Activated naive CD4-positive, alpha-beta T cell treated with anti-CD3 and anti-CD28 coated beads, Interleukin-2, amount 50 U/mL, for 16 hours (primary cell): ENCODE results near the gene USP46.

Source experiments
- DNase-seq: peaks from one replicate; pipeline ENCODE4 v3.0.0-alpha.2; 2020

USP46 gene

DNA sequence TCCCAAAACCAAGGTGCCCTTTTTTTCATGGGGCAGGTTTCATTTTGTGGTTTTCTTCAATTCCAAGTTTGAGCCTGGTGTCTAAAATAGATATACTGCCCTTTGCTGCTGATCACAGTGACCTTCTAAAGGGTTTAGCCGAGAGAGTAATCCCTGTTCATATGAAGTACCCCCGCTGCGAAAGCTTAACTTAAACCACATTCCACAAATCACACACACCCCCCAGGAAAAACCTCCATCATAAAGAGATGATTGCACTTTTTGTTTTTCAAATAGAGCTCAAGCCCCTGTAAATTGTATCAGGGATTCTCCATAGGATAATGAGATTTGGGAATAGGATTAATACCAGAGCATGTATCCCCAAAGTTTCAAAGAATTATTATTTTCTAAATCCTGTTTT, 90.8 kb downstream of the USP46 start:
- no peak for DNase-seq

DNA sequence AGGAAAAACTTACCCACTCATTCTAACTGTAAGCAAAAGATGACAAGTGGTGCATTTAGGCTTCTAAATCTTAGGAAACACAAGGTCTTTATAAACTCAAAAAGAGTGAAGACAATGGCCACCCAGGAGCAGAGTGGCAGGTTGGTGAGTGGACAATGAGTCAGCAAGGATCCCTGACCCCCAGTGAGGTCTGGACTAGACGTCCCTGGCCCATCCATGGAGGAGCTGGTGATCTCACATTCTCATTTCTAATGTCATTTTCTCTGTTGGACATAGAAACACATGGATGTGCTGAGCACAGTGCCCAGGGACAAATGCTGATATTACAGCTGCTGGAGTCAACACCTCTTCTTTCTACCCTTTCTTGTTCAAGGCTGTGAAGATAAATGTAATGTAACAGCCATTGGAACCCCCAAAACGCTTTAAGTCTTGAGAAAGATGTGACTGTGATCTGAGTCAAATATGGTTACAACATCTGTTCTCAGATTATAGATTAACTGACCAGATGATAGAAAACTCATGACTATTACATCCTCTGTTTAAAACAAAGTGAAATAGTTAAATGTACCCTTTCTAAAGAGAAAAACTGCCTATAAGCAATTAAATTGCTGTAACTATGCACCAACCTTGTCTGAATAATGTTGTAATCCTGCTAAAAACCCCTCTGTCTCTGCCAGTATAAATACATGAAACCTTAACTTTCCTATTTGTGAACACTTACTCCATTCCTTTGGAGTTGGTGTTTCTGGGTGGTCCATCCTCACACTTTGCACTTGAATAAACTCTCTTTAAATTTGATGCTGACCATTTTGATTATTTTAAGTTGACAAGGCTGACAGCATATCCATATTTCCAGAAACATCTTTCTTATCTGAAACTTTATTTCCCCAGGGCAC, 92.7 kb downstream of the USP46 start:
- no peak for DNase-seq

- no peak for DNase-seq
These were observed 98.2 kb downstream of the USP46 start for GRCh38 chr4:52560844-52561280.

DNA sequence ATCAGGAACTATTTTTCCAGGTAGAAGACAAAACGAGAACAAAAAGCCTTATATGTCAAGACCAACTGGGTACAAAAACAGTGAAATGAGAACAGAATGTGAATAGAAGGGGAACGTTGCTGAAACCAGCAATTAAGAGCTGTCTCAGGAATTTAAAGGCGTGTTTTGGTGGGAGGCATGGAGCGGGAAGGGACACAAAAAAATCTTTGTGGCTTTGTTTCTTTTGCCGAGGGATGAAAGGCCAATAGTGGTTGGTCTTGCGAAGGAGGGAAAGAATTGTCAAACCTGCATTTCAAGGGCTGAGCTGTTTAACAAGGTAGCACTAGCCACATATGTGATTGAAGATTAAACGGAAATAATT, 103.8 kb downstream of the USP46 start:
- DNase-seq = no peak

DNA sequence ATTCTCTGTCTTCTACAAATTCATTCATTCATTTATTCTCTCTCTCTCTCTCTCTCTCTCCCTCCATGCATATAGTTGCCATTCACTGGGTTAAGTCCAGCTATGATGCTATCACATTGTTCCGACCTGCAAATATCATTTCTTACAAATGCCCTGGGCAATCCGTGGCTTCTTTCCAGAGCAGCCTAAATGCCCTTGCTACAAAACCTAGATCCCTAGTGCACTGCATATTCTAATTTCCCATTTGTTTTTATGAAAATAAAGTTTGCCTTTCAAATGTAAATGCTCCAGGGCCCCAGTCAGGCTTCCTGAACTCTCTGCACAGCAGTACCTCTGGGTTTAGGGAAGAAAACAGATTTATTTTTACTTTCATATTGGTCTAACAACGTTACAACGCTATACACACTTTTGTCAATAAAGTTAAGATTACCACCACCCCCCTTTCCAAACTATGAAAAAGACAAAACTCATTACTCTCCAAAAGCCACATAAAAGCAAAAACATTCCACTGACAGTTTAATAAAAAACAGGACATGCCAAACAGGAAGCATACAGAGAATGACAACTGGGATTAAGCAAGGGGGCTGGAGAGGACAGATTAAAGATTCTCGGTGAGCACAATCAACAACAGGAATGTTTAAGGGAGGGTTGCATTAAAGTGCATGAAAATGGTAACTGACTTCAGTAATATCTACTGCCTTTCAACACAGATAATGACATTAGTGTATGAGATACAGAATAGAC, 104.3 kb downstream of the USP46 start:
- no peak for DNase-seq

DNA sequence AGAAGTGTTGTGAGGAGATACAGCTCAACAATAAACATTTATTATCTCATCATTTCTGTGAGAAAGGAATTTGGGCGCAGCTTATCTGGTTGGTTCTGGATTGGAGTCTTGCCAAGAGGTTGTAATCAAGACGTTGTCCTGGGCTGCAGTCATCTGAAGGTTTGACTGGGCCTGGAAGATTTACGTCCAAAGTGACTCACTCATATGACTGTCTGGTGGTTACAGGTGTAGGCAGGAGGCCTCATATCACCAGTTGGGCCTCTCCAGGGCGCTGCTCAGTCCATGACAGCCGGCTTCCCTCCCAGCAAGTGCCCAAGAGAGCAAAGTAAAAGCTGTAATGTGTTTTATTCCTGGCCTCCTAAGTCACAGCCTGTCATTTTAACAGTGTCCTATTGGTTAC, 106.3 kb downstream of the USP46 start:
- no peak for DNase-seq

- DNase-seq = no peak
These were observed 107.6 kb downstream of the USP46 start for GRCh38 chr4:52551487-52551886.

DNA sequence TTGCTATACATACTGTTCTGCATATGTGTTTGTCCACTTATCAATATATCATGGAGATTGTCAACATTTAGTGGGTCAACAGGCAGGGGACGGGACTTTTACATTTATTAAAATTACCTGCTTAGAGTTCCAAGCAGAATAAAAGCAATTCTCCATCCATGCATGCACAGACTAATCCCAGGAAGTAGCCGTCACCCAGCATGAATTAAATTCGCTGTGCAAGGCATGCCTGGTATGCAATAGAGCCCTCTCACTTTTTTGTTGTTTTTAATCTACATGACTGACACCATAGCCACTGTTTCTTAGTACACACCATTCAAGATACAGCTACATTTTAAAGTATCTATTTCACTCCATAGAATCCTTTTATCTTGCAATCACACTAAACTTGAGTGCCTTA, 108.9 kb downstream of the USP46 start:
- no peak for DNase-seq

- DNase-seq = no peak
These were observed 110.1 kb downstream of the USP46 start for GRCh38 chr4:52548818-52549570.

- DNase-seq = no peak
These were observed 112.7 kb downstream of the USP46 start for GRCh38 chr4:52546449-52546848.

DNA sequence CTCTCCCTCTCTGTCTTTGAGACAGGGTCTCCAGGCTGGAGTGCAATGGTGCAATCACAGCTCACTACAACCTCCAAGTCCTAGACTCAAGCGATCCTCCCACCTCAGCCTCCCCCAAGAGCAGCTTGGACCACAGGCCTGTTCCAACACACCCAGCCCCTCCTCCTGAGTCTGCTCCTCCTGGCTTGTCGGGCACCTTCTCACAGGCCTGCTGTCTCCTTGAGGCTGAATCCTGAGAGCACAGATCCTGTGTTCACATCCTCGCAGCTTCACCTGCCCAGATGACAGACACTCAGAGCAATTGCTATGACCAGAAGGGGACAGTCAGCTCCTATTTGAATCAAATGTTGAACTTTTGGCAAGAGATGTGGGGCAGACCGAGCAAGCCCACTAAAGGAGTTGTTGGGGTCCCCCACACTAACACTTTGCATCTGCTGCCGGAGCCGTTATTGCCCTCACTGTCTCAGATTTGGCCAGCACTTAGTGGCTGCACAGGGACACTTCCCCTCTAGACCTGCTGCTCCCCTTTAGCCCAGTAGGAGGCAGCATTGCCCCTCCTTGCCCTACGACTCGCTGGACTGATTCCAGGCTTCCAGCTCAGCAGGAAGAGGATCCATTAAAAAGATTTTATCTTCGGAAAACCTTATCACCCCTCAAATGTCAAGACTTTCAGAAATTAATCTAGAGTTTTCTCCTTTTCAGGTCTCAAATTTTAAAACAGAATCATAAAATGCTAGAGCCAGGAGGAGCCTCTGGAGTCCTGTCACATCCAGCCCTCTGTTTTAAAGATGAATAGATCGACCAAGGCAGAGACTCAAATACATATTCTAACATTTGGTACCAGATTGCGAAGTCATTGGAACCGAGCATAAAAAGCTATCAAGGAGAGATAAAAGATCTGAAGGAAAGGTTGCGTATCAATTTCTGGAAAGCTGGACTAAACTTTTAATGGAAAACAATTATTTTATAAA, 113.7 kb downstream of the USP46 start:
- peak; percentile 48 for DNase-seq
